HG03571 (cell line): ENCODE measurements around the gene SMIM5.
A peak's percentile ranks its signal among the peaks of the same experiment; 100 is the strongest.

Source experiments
- ATAC-seq: cut with Tn5 transposase; IDR thresholded peaks from one replicate; pipeline ENCODE4 v1.9.1; 2021; ENCODE audit not compliant: unreplicated experiment

SMIM5 gene

GRCh38 chr17:75664099-75664549 lies 30.9 kb downstream of the SMIM5 start:
- ATAC-seq: peak; percentile 65

GRCh38 chr17:75665981-75666380 lies 32.7 kb downstream of the SMIM5 start:
- no peak for ATAC-seq

GRCh38 chr17:75666959-75667790 lies 33.9 kb downstream of the SMIM5 start, which contains the start of the genes RECQL5 and SAP30BP:
TSS of gene RECQL5 (minus strand) at chr17:75667154. CDS start at chr17:75666557, 597 bp downstream.
TSS of gene SAP30BP (plus strand) at chr17:75667338. CDS start at chr17:75667373, 35 bp downstream.
- peak; percentile 68 for ATAC-seq

GRCh38 chr17:75667825-75668224 lies 34.6 kb downstream of the SMIM5 start:
- ATAC-seq: no peak

- ATAC-seq: no peak
These were observed 35.3 kb downstream of the SMIM5 start for GRCh38 chr17:75668489-75668888.

GRCh38 chr17:75670868-75671267 lies 37.6 kb downstream of the SMIM5 start:
- no peak for ATAC-seq

GRCh38 chr17:75672011-75672410 lies 38.8 kb downstream of the SMIM5 start:
- ATAC-seq: no peak

- no peak for ATAC-seq
These were observed 40.3 kb downstream of the SMIM5 start for GRCh38 chr17:75673487-75673886.

GRCh38 chr17:75676461-75676860 lies 43.2 kb downstream of the SMIM5 start:
- ATAC-seq: no peak

GRCh38 chr17:75679706-75680211 lies 46.5 kb downstream of the SMIM5 start:
- ATAC-seq: no peak

GRCh38 chr17:75680431-75680830 lies 47.2 kb downstream of the SMIM5 start:
- no peak for ATAC-seq

- ATAC-seq: no peak
These were observed 48.1 kb downstream of the SMIM5 start for GRCh38 chr17:75681289-75681688.

GRCh38 chr17:75683583-75683982 lies 50.3 kb downstream of the SMIM5 start:
- no peak for ATAC-seq

GRCh38 chr17:75684249-75684648 lies 51.0 kb downstream of the SMIM5 start:
- no peak for ATAC-seq

GRCh38 chr17:75684924-75685323 lies 51.7 kb downstream of the SMIM5 start:
- no peak for ATAC-seq

- ATAC-seq: no peak
These were observed 52.3 kb downstream of the SMIM5 start for GRCh38 chr17:75685499-75685898.

- no peak for ATAC-seq
These were observed 55.1 kb downstream of the SMIM5 start for GRCh38 chr17:75688209-75688825.

- ATAC-seq: no peak
These were observed 56.2 kb downstream of the SMIM5 start for GRCh38 chr17:75689441-75689873.
